ENCODE results near the gene APOL1.
"Not testable (repeated sequence)": the region's sequence is repeated elsewhere in the genome, so short reads cannot be mapped to it uniquely, and the experiment has no call there.

APOL1 gene

DNA sequence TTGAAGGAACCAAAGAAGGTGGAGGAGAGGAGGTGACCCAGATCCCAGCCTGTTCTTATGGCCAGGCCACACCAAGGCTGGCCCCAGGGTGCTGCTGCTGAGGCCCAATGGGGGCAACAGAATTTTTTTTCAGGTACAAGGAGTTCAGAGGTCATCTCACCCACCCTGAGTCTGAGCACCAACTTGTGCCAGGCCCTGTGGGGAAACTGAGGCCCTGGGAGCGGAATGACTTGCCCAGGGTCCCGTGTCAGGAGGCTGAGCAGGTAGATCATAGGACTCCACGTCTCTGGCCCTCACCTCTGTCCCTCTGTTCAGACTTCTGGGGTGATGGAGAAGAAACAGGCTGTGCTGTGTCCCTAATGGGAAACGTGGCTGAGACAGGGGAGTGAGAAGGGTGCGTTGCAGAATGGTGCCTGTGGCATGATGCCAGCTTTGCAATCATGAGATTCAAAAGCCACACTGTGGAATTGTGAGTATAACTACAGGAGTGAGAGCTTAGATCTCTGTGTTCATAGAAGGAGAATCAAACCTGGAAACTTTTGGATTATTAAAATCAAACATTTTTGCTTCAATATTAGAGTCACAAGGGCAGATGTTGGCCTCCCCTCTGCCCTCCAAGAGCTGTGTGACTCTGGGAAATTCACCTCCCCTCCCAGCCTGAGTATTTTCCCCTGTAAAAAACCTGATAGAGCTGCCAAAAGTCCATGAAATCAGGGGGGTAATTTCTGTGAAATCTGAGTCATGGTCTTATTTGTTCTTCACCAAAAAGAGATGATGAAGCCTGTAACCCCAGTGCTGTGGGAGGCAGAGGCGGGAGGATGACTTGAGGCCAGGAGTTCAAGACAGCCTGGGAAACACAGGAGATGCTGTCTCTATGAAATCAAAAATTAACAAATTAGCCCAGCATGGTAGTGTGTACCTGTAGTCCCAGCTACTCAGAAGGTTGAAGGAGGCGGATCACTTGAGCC, 874 bp downstream of the APOL1 start:
- Histone ChIP-seq H3K79me2 (ENCODE audit: insufficient read depth, low read depth) (no peaks in the 10 kb centered on the region), H3K27me3 (ENCODE audit: insufficient read depth, low read depth) (no peaks in the 10 kb centered on the region), H3K9ac (peak overlapping the region; percentile 36; the same call in 1 of the 2 replicates), H2AFZ (ENCODE audit: low read depth) (peak overlapping the region; percentile 82; the same call in 1 of the 2 replicates), H3K4me2 (peak overlapping the region; percentile 64), H3K4me1 (ENCODE audit: low read depth, poor library complexity, severe bottlenecking) (peaks cover 47% of the 10 kb centered on the region), H3K27ac (peak overlapping the region; percentile 29; the same call in 1 of the 2 replicates), H3K36me3 (ENCODE audit: insufficient read depth) (no peaks in the 10 kb centered on the region), H3K4me3 (IDR thresholded peaks at IDR 0.05; ENCODE audit: insufficient read depth, low read depth, low read length) (no peak overlapping the region), H4K20me1 (ENCODE audit: insufficient read depth) (no peaks in the 10 kb centered on the region)
- TF ChIP-seq, protein P1, sequence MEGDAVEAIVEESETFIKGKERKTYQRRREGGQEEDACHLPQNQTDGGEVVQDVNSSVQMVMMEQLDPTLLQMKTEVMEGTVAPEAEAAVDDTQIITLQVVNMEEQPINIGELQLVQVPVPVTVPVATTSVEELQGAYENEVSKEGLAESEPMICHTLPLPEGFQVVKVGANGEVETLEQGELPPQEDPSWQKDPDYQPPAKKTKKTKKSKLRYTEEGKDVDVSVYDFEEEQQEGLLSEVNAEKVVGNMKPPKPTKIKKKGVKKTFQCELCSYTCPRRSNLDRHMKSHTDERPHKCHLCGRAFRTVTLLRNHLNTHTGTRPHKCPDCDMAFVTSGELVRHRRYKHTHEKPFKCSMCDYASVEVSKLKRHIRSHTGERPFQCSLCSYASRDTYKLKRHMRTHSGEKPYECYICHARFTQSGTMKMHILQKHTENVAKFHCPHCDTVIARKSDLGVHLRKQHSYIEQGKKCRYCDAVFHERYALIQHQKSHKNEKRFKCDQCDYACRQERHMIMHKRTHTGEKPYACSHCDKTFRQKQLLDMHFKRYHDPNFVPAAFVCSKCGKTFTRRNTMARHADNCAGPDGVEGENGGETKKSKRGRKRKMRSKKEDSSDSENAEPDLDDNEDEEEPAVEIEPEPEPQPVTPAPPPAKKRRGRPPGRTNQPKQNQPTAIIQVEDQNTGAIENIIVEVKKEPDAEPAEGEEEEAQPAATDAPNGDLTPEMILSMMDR (conservative IDR thresholded peaks at IDR 0.05; ENCODE audit: low read depth, low read length): no peak

DNA sequence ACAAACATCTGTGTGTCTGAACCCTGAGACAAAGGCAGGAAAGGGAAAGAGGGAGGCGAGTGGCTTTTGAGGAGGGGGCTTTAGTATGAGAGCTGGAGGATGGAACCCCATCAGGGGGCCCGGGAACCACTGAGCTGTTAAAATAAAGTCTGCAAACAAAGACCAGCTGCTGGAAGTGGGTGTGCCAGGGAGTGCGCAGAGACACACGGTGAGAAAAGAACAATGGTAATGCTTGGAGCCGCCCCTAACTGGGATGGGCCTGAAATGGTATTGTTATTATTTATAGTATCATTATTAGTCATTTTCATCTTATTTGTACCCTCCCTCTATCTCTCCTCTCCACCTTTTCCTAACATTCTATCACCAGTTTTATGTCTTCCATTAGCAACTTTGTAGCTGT, 2.6 kb downstream of the APOL1 start:
- H3K36me3 ChIP-seq (ENCODE audit: insufficient read depth); H2AFZ ChIP-seq (ENCODE audit: low read depth); H3K27me3 ChIP-seq (ENCODE audit: insufficient read depth, low read depth); H3K27ac ChIP-seq; H3K9ac ChIP-seq; H3K4me3 ChIP-seq (IDR thresholded peaks at IDR 0.05; ENCODE audit: insufficient read depth, low read depth, low read length); H3K79me2 ChIP-seq (ENCODE audit: insufficient read depth, low read depth); H4K20me1 ChIP-seq (ENCODE audit: insufficient read depth); H3K4me2 ChIP-seq: not testable (repeated sequence)
- H3K4me1 ChIP-seq (ENCODE audit: low read depth, poor library complexity, severe bottlenecking): peaks cover 63% of the 10 kb centered on the region

DNA sequence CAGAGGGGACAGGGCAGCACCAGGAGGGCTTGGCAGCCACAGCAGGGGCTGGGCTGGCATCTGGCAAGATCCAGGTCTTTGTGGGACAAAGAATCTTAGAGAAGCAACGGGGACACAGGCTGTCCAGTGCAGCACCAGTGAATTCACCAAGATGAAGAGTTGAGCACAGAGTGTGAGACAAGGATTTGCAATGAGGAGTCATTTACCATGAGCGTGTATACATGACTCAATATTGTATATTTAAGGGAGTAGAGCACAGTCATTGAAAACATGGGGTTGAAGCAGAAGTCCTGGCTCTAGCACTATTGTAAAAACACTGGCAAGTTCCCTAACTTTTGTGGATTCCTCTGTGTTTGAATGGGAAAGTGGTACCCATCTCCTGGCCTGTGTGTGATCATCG, 3.5 kb downstream of the APOL1 start:
- Histone ChIP-seq H3K4me2 (no peak overlapping the region), H3K4me1 (ENCODE audit: low read depth, poor library complexity, severe bottlenecking) (peaks cover 72% of the 10 kb centered on the region), H3K79me2 (ENCODE audit: insufficient read depth, low read depth) (no peaks in the 10 kb centered on the region), H3K36me3 (ENCODE audit: insufficient read depth) (no peaks in the 10 kb centered on the region), H2AFZ (ENCODE audit: low read depth) (no peak overlapping the region), H3K27ac (no peak overlapping the region), H3K27me3 (ENCODE audit: insufficient read depth, low read depth) (no peaks in the 10 kb centered on the region), H3K4me3 (IDR thresholded peaks at IDR 0.05; ENCODE audit: insufficient read depth, low read depth, low read length) (no peak overlapping the region), H4K20me1 (ENCODE audit: insufficient read depth) (no peaks in the 10 kb centered on the region), H3K9ac (no peak overlapping the region)
- TF ChIP-seq, protein P1 (conservative IDR thresholded peaks at IDR 0.05; ENCODE audit: low read depth, low read length): no peak

DNA sequence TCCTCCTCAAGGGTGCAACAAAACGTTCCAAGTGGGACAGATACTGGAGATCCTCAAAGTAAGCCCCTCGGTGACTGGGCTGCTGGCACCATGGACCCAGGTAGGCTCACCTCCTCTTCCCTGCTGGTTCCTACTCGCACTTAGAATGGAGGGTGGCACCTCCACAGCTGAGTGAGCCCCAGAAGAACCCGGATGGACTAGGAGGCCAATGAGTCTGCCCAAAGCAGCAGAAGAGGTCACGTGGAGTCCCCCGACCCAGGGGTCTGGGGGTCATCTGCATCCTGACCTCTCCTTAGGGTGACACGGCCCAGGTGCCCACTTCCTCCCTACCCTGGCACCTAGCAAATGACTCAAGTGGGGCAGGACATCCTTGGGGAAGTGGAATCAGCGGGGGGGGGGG, 4.4 kb downstream of the APOL1 start:
- H3K4me1 ChIP-seq (ENCODE audit: low read depth, poor library complexity, severe bottlenecking): peaks cover 79% of the 10 kb centered on the region

More for the DNA sequence above, 4.4 kb downstream of the APOL1 start:
- peak overlapping the region; percentile 56; the same call in 1 of the 2 replicates for H3K9ac ChIP-seq
- no peaks in the 10 kb centered on the region for H3K36me3 ChIP-seq (ENCODE audit: insufficient read depth)
- peak overlapping the region; percentile 94 for H3K27ac ChIP-seq
- no peaks in the 10 kb centered on the region for H3K79me2 ChIP-seq (ENCODE audit: insufficient read depth, low read depth)
- H4K20me1 ChIP-seq (ENCODE audit: insufficient read depth): no peaks in the 10 kb centered on the region
- H2AFZ ChIP-seq (ENCODE audit: low read depth): no peak overlapping the region
- no peak overlapping the region for H3K4me3 ChIP-seq (IDR thresholded peaks at IDR 0.05; ENCODE audit: insufficient read depth, low read depth, low read length)
- TF ChIP-seq, protein P1 (conservative IDR thresholded peaks at IDR 0.05; ENCODE audit: low read depth, low read length): no peak
- peak overlapping the region; percentile 89; the same call in 1 of the 2 replicates for H3K4me2 ChIP-seq
- no peaks in the 10 kb centered on the region for H3K27me3 ChIP-seq (ENCODE audit: insufficient read depth, low read depth)

Data from KMS-11 (cell line).